Left lobe of liver (tissue), 2 donors: ENCODE data around the gene CEACAM18. TPM values are rescaled to one million over a fixed set of nuclear protein-coding genes. Genes with fewer than 3 reads are reported as not detected.

Experiments
- ATAC-seq: fragments of 200-7000 bp; cut with Tn5 transposase; one replicate; pipeline ENCODE4 v1.9.1; 2020; ENCODE audit warnings: mild to moderate bottlenecking, moderate library complexity
- DNase-seq: peaks from one replicate; pipeline ENCODE4 v3.0.0-alpha.2; 2020; ENCODE audit warnings: low spot score
- total RNA-seq: library from RNA; stranded (reverse); gene quantifications from one replicate; pipeline ENCODE4 v1.2.1, GENCODE V29; 2021
- donor health status: DM: no; HTN: no; CAD: no; lungs with moderate emphysema.
- donor health status: DM: no; HTN: yes; CAD: no.

Gene CEACAM18
- total RNA-seq, 1 donor from 2014 or later = not detected

GRCh38 chr19:51524666-51525264, 46.4 kb downstream of the CEACAM18 start:
- DNase-seq = no peak
- no peak for ATAC-seq

GRCh38 chr19:51525651-51526050, 47.3 kb downstream of the CEACAM18 start:
- no peak for ATAC-seq

GRCh38 chr19:51529301-51529700, 51.0 kb downstream of the CEACAM18 start:
- ATAC-seq = no peak
- DNase-seq = no peak

More at GRCh38 chr19:51525651-51526050, 47.3 kb downstream of the CEACAM18 start:
- no peak for DNase-seq

GRCh38 chr19:51530616-51531015, 52.3 kb downstream of the CEACAM18 start:
- no peak for DNase-seq
- no peak for ATAC-seq

GRCh38 chr19:51531349-51532315, 53.3 kb downstream of the CEACAM18 start, which contains the start of gene SIGLEC6:
Gene SIGLEC6 (minus strand): TSS chr19:51531670. CDS start chr19:51531648, 22 bp downstream.
- no peak for DNase-seq

GRCh38 chr19:51535535-51535934, 57.2 kb downstream of the CEACAM18 start:
- DNase-seq (no peak), ATAC-seq (no peak)

More at GRCh38 chr19:51531349-51532315, 53.3 kb downstream of the CEACAM18 start, which contains the start of gene SIGLEC6:
- peak; percentile 58 for ATAC-seq

GRCh38 chr19:51539821-51540366, 61.6 kb downstream of the CEACAM18 start:
- ATAC-seq = no peak
- DNase-seq = no peak

Other genes starting within 250 kb of the CEACAM18 start
- not detected for gene SIGLECL1, start 227.5 kb upstream of the CEACAM18 start, total RNA-seq
- gene IGLON5, start 166.9 kb upstream of the CEACAM18 start, total RNA-seq = 0.86 TPM
- gene VSIG10L, start 136.4 kb upstream of the CEACAM18 start, total RNA-seq = 1.8 TPM
- 378 TPM for gene ETFB, start 112.2 kb upstream of the CEACAM18 start, total RNA-seq
- not detected for gene CLDND2, start 109.5 kb upstream of the CEACAM18 start, total RNA-seq
- gene NKG7, start 105.9 kb upstream of the CEACAM18 start, total RNA-seq = 1.7 TPM
- gene LIM2, start 90.6 kb upstream of the CEACAM18 start, total RNA-seq = not detected
- gene C19orf84, start 87.9 kb upstream of the CEACAM18 start, total RNA-seq = not detected
- gene SIGLEC10, start 60.9 kb upstream of the CEACAM18 start, total RNA-seq = 3.2 TPM
- gene SIGLEC8, start 20.1 kb upstream of the CEACAM18 start, total RNA-seq = 1.1 TPM
- gene SIGLEC12, start 23.3 kb downstream of the CEACAM18 start, total RNA-seq = 0.20 TPM
- gene SIGLEC6, start 53.1 kb downstream of the CEACAM18 start, total RNA-seq = 0.20 TPM
- 5.2 TPM for gene ZNF175, start 92.7 kb downstream of the CEACAM18 start, total RNA-seq
- not detected for gene SIGLEC5, start 151.9 kb downstream of the CEACAM18 start, total RNA-seq
- 2.6 TPM for gene SIGLEC14, start 168.3 kb downstream of the CEACAM18 start, total RNA-seq
- gene SPACA6, start 214.8 kb downstream of the CEACAM18 start, total RNA-seq = 4.3 TPM
- gene HAS1, start 245.5 kb downstream of the CEACAM18 start, total RNA-seq = not detected